HepG2 (cell line): Measurements from ENCODE around the gene SLC16A3. TPM values are rescaled to one million over a fixed set of nuclear protein-coding genes. Genes with fewer than 3 reads are reported as not detected.

Experiments used
- ASH2L ChIP-seq: fragments of 300-600, 200-600 bp; sonication (generic); IDR thresholded peaks from 2 replicates; pipeline ENCODE4 v1.7.0; 2017; ENCODE audit warnings: low read depth, mild to moderate bottlenecking, moderate library complexity, mixed read lengths, low read length; ENCODE audit not compliant: insufficient read length
- CBX5 ChIP-seq: sonication (generic); formaldehyde crosslinking; IDR thresholded peaks from 2 replicates; pipeline ENCODE4 v1.4.0; 2020; ENCODE audit warnings: missing genetic modification reagents, borderline replicate concordance
- FOXK2 ChIP-seq: fragments of 450-650 bp; IDR thresholded peaks from 2 replicates; pipeline ENCODE4 v1.6.1; 2016
- HMG20B ChIP-seq: conservative IDR thresholded peaks from 2 replicates; pipeline ENCODE4 v1.6.1; 2016; ENCODE audit warnings: missing genetic modification reagents, missing compliant biosample characterization
- HNF4A ChIP-seq: sonication (generic); formaldehyde crosslinking; IDR thresholded peaks from 2 replicates; pipeline ENCODE4 v1.4.0; 2020; ENCODE audit warnings: missing genetic modification reagents
- HOXA9 ChIP-seq: sonication (generic); formaldehyde crosslinking; IDR thresholded peaks from 2 replicates; pipeline ENCODE4 v1.8.1; 2022; ENCODE audit warnings: missing genetic modification reagents, mild to moderate bottlenecking, moderate library complexity, borderline replicate concordance
- KDM1A ChIP-seq: IDR thresholded peaks from 2 replicates; pipeline ENCODE4 v1.6.1; 2016; ENCODE audit warnings: missing compliant biosample characterization
- KLF16 ChIP-seq, 2 experiments: sonication (generic) in 1 of 2; formaldehyde crosslinking in 1 of 2; IDR thresholded peaks; 2 replicates each; pipeline versions ENCODE4 v1.6.1 to v1.8.0; 2016 to 2023; ENCODE audit warnings: missing genetic modification reagents in 2 of 2, missing compliant biosample characterization in 1 of 2
- MZF1 ChIP-seq: sonication (generic); formaldehyde crosslinking; IDR thresholded peaks from 2 replicates; pipeline ENCODE4 v1.8.1; 2023; ENCODE audit warnings: mild to moderate bottlenecking, missing genetic modification reagents, borderline replicate concordance
- RBAK ChIP-seq: sonication (generic); formaldehyde crosslinking; IDR thresholded peaks from 2 replicates; pipeline ENCODE4 v1.5.1; 2020; ENCODE audit warnings: mild to moderate bottlenecking, missing genetic modification reagents
- SOX5 ChIP-seq: IDR thresholded peaks from 2 replicates; pipeline ENCODE4 v1.6.1; 2016; ENCODE audit warnings: borderline replicate concordance
- SP140L ChIP-seq: sonication (generic); formaldehyde crosslinking; IDR thresholded peaks from 2 replicates; pipeline ENCODE4 v1.4.0; 2020; ENCODE audit warnings: missing genetic modification reagents, borderline replicate concordance
- SRSF1 ChIP-seq: fragments of 200-400 bp; formaldehyde crosslinking; optimal IDR thresholded peaks from 2 replicates; pipeline ENCODE3; 2017; ENCODE audit warnings: mild to moderate bottlenecking, low read depth, low read length, moderate library complexity
- TOPORS ChIP-seq: sonication (generic); formaldehyde crosslinking; IDR thresholded peaks from 2 replicates; pipeline ENCODE4 v1.8.0; 2023; ENCODE audit warnings: mild to moderate bottlenecking, missing genetic modification reagents
- ZEB1 ChIP-seq: IDR thresholded peaks from 2 replicates; pipeline ENCODE4 v1.6.1; 2012; ENCODE audit warnings: mild to moderate bottlenecking, low read depth, inconsistent platforms; ENCODE audit not compliant: insufficient replicate concordance
- ZNF598 ChIP-seq: sonication (generic); formaldehyde crosslinking; IDR thresholded peaks from 2 replicates; pipeline ENCODE4 v1.5.1; 2020; ENCODE audit warnings: mild to moderate bottlenecking, missing genetic modification reagents, borderline replicate concordance
- ZNF713 ChIP-seq: sonication (generic); formaldehyde crosslinking; IDR thresholded peaks from 2 replicates; pipeline ENCODE4 v1.4.0; 2020; ENCODE audit warnings: mild to moderate bottlenecking, missing genetic modification reagents
- ZNF720 ChIP-seq: sonication (generic); formaldehyde crosslinking; IDR thresholded peaks from 2 replicates; pipeline ENCODE4 v1.4.0; 2020; ENCODE audit warnings: missing genetic modification reagents
- ZNF737 ChIP-seq: sonication (generic); formaldehyde crosslinking; IDR thresholded peaks from 2 replicates; pipeline ENCODE4 v1.5.0; 2020; ENCODE audit warnings: missing genetic modification reagents, mild to moderate bottlenecking, borderline replicate concordance
- ZNF761 ChIP-seq: sonication (generic); formaldehyde crosslinking; conservative IDR thresholded peaks from 2 replicates; pipeline ENCODE4 v1.4.0; 2020; ENCODE audit warnings: mild to moderate bottlenecking, missing genetic modification reagents
- ZNF839 ChIP-seq: sonication (generic); formaldehyde crosslinking; IDR thresholded peaks from 2 replicates; pipeline ENCODE4 v1.4.0; 2020; ENCODE audit warnings: missing genetic modification reagents, mild to moderate bottlenecking, borderline replicate concordance
- polyA plus RNA-seq, 8 experiments: library from polyadenylated mRNA; depleted of rRNA in 3 of 8; stranded (reverse) in 7 of 8; unstranded in 1 of 8; fragments of >200 nt; fragmentation: Illumina TruSeq in 4 of 8; extraction: Trizol in 4 of 8; gene quantifications; 2 replicates each; pipeline versions ENCODE4 v1.2.1 to v1.2.3, GENCODE V29; 2011 to 2016; ENCODE audit warnings: low read depth in 4 of 8, missing spikeins in 1 of 8, mixed read lengths in 1 of 8; ENCODE audit not compliant: insufficient read depth in 1 of 8
- total RNA-seq, 5 experiments: library from RNA; depleted of rRNA; stranded (reverse); fragments of >200 nt; fragmentation: Illumina TruSeq; extraction: Trizol; gene quantifications; 2 replicates each; pipeline ENCODE4 v1.2.3, GENCODE V29; 2016; ENCODE audit warnings: low read depth in 1 of 5
- TF ChIP-seq, protein P1 (sequence below): sonication (generic); formaldehyde crosslinking; IDR thresholded peaks from 2 replicates; pipeline ENCODE4 v1.4.0; 2020; ENCODE audit warnings: missing genetic modification reagents
- TF ChIP-seq, protein P2 (sequence below): sonication (generic); formaldehyde crosslinking; IDR thresholded peaks from 2 replicates; pipeline ENCODE4 v1.5.0; 2020; ENCODE audit warnings: missing genetic modification reagents
- TF ChIP-seq, protein P3 (sequence below): sonication (generic); formaldehyde crosslinking; IDR thresholded peaks from 2 replicates; pipeline ENCODE4 v1.5.1; 2020; ENCODE audit warnings: mild to moderate bottlenecking, missing genetic modification reagents, moderate library complexity
- TF ChIP-seq, protein P4 (sequence below): sonication (generic); formaldehyde crosslinking; IDR thresholded peaks from 2 replicates; pipeline ENCODE4 v1.4.0; 2020; ENCODE audit warnings: mild to moderate bottlenecking, missing genetic modification reagents

The SLC16A3 gene
- total and polyA plus RNA-seq, 2 of the 13 experiments (the other 11 are each of a cell fraction or from before 2014, with no cell fraction given) = 242 to 349 TPM

DNA sequence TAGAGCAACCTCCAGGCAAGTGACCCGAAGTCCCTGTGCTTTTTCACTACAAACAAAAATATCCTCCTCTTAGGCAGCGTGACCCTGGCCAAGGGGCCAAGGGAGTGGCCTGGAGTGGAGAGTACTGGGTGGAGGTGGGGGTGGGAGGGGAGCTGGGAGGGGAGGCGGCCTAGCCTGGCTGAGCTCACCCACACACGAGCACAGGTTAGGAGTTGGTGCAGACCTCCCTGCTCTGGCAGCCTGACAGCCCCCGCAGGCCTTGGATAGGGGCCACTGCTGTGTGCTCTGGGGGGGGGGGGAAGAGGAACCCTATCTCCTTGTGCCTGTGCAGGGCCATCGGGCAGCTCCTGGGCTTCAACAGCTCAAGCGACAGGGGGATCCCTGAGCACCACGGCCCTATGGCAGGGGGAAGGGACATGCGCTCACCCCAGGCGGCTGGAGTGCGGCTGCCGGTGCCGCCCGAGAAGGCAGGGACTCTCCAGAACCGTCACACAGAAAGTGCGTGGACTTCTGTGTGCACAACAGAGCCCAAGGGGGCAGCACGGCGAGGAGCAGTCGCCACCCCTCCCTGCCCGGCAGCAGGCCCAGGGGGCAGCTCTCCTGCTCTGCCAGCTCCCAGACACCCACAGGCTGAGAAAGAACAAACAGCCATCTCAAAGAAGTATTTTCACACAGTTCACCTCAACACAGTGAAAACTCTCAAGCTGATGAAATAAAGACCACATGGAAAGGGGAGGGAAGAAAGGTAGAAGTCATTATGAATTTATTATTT lies 13.3 kb downstream of the SLC16A3 start (continued):
- TF ChIP-seq, protein P1, sequence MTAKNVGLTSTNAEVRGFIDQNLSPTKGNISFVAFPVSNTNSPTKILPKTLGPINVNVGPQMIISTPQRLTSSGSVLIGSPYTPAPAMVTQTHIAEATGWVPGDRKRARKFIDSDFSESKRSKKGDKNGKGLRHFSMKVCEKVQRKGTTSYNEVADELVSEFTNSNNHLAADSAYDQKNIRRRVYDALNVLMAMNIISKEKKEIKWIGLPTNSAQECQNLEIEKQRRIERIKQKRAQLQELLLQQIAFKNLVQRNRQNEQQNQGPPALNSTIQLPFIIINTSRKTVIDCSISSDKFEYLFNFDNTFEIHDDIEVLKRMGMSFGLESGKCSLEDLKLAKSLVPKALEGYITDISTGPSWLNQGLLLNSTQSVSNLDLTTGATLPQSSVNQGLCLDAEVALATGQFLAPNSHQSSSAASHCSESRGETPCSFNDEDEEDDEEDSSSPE (CRISPR knock-in tag) = no peak
- no peak for TF ChIP-seq SOX5
- TF ChIP-seq, protein P2, sequence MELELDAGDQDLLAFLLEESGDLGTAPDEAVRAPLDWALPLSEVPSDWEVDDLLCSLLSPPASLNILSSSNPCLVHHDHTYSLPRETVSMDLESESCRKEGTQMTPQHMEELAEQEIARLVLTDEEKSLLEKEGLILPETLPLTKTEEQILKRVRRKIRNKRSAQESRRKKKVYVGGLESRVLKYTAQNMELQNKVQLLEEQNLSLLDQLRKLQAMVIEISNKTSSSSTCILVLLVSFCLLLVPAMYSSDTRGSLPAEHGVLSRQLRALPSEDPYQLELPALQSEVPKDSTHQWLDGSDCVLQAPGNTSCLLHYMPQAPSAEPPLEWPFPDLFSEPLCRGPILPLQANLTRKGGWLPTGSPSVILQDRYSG (CRISPR knock-in tag) = no peak
- no peak for TF ChIP-seq RBAK (CRISPR knock-in tag)
- TF ChIP-seq MZF1 (CRISPR knock-in tag) = peak; percentile 74; the same call in 1 of the 2 replicates
- TF ChIP-seq ZNF839 (CRISPR knock-in tag) = no peak
- TF ChIP-seq HMG20B (CRISPR knock-in tag) = peak; percentile 38; the same call in 1 of the 2 replicates
- no peak for TF ChIP-seq ASH2L
- TF ChIP-seq, protein P3, sequence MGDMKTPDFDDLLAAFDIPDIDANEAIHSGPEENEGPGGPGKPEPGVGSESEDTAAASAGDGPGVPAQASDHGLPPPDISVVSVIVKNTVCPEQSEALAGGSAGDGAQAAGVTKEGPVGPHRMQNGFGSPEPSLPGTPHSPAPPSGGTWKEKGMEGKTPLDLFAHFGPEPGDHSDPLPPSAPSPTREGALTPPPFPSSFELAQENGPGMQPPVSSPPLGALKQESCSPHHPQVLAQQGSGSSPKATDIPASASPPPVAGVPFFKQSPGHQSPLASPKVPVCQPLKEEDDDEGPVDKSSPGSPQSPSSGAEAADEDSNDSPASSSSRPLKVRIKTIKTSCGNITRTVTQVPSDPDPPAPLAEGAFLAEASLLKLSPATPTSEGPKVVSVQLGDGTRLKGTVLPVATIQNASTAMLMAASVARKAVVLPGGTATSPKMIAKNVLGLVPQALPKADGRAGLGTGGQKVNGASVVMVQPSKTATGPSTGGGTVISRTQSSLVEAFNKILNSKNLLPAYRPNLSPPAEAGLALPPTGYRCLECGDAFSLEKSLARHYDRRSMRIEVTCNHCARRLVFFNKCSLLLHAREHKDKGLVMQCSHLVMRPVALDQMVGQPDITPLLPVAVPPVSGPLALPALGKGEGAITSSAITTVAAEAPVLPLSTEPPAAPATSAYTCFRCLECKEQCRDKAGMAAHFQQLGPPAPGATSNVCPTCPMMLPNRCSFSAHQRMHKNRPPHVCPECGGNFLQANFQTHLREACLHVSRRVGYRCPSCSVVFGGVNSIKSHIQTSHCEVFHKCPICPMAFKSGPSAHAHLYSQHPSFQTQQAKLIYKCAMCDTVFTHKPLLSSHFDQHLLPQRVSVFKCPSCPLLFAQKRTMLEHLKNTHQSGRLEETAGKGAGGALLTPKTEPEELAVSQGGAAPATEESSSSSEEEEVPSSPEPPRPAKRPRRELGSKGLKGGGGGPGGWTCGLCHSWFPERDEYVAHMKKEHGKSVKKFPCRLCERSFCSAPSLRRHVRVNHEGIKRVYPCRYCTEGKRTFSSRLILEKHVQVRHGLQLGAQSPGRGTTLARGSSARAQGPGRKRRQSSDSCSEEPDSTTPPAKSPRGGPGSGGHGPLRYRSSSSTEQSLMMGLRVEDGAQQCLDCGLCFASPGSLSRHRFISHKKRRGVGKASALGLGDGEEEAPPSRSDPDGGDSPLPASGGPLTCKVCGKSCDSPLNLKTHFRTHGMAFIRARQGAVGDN (CRISPR knock-in tag) = no peak; the same call in 1 of the 2 replicates
- TF ChIP-seq HOXA9 (CRISPR knock-in tag) = no peak
- TF ChIP-seq KLF16 (CRISPR knock-in tag; IDR thresholded peaks at IDR 0.05) = peak in 1 of 2 experiments; percentile 66; a peak in 1 of 4 replicates
- TF ChIP-seq SRSF1 = peak; percentile 7
- TF ChIP-seq ZNF720 (CRISPR knock-in tag) = no peak
- TF ChIP-seq CBX5 (CRISPR knock-in tag) = no peak
- TF ChIP-seq FOXK2 = no peak
- no peak for TF ChIP-seq ZEB1
- no peak; the same call in 1 of the 2 replicates for TF ChIP-seq TOPORS (CRISPR knock-in tag)
- TF ChIP-seq ZNF761 (CRISPR knock-in tag) = no peak
- 0 out of 2 replicates have a peak, but pooled peaks have one; percentile 24 for TF ChIP-seq ZNF598 (CRISPR knock-in tag)
- TF ChIP-seq HNF4A = no peak
- TF ChIP-seq, protein P4, sequence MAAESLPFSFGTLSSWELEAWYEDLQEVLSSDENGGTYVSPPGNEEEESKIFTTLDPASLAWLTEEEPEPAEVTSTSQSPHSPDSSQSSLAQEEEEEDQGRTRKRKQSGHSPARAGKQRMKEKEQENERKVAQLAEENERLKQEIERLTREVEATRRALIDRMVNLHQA (CRISPR knock-in tag) = no peak
- no peak for TF ChIP-seq KDM1A (CRISPR knock-in tag)
- no peak for TF ChIP-seq ZNF713 (CRISPR knock-in tag)
- TF ChIP-seq ZNF737 (CRISPR knock-in tag) = no peak
- no peak for TF ChIP-seq SP140L (CRISPR knock-in tag)
